ENCODE measurements around the gene KREMEN2. TPM values are rescaled to one million over a fixed set of nuclear protein-coding genes. Genes with fewer than 3 reads are reported as not detected.

Gene KREMEN2
- total and polyA plus RNA-seq, 2 of the 13 experiments (the other 11 are each of a cell fraction or from before 2014, with no cell fraction given), result 0.48 to 1.2 TPM

DNA sequence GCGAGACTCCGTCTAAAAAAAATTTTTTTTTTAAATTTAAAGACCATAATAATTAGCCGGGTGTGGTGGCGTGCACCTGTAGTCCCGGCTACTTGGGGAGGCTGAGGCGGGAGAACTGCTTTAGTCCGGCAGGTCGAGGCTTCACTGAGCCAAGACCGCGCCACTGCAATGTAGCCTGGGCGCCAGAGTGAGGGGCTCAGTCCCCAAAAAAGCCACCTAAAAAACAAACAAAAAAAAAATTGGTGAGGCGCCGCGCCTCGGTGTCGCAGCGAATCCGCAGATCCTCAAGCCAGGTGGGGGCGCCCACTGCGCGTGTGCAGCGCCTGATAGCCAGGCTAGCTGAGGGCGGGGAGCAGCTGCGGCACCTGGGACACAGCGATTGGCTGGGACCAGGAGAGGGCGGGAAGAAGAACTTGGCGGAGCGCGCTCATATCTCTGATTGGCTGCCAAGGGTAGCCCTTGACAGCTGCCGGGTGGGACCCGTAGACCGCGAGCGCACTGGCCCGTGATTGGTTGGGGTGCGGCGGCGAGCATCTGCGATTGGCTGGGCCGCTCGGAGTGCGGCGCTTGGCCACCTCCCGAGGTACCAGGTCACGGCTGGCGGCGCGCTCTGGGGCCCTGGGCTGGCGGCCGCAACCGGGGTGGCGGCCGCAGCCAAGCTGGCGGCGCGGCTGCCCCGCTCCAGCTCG lies 39.7 kb downstream of the KREMEN2 start (continued):
- TF ChIP-seq, protein P1, sequence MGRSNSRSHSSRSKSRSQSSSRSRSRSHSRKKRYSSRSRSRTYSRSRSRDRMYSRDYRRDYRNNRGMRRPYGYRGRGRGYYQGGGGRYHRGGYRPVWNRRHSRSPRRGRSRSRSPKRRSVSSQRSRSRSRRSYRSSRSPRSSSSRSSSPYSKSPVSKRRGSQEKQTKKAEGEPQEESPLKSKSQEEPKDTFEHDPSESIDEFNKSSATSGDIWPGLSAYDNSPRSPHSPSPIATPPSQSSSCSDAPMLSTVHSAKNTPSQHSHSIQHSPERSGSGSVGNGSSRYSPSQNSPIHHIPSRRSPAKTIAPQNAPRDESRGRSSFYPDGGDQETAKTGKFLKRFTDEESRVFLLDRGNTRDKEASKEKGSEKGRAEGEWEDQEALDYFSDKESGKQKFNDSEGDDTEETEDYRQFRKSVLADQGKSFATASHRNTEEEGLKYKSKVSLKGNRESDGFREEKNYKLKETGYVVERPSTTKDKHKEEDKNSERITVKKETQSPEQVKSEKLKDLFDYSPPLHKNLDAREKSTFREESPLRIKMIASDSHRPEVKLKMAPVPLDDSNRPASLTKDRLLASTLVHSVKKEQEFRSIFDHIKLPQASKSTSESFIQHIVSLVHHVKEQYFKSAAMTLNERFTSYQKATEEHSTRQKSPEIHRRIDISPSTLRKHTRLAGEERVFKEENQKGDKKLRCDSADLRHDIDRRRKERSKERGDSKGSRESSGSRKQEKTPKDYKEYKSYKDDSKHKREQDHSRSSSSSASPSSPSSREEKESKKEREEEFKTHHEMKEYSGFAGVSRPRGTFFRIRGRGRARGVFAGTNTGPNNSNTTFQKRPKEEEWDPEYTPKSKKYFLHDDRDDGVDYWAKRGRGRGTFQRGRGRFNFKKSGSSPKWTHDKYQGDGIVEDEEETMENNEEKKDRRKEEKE (IDR thresholded peaks at IDR 0.05), result no peak
- TF ChIP-seq ZZZ3 (CRISPR knock-in tag; IDR thresholded peaks at IDR 0.05; ENCODE audit: borderline replicate concordance), result no peak
- no peak for TF ChIP-seq FOXK2 (IDR thresholded peaks at IDR 0.05)
- TF ChIP-seq ZNF331 (CRISPR knock-in tag; IDR thresholded peaks at IDR 0.05), result 0 out of 2 replicates have a peak, but pooled peaks have one; percentile 31
- TF ChIP-seq NCOA2 (CRISPR knock-in tag; IDR thresholded peaks at IDR 0.05), result 0 out of 2 replicates have a peak, but pooled peaks have one; percentile 35
- peak; percentile 53; the same call in 1 of the 2 replicates for TF ChIP-seq KMT2B (CRISPR knock-in tag; IDR thresholded peaks at IDR 0.05)
- TF ChIP-seq SNAPC2 (CRISPR knock-in tag; IDR thresholded peaks at IDR 0.05), result no peak
- TF ChIP-seq, protein P2, sequence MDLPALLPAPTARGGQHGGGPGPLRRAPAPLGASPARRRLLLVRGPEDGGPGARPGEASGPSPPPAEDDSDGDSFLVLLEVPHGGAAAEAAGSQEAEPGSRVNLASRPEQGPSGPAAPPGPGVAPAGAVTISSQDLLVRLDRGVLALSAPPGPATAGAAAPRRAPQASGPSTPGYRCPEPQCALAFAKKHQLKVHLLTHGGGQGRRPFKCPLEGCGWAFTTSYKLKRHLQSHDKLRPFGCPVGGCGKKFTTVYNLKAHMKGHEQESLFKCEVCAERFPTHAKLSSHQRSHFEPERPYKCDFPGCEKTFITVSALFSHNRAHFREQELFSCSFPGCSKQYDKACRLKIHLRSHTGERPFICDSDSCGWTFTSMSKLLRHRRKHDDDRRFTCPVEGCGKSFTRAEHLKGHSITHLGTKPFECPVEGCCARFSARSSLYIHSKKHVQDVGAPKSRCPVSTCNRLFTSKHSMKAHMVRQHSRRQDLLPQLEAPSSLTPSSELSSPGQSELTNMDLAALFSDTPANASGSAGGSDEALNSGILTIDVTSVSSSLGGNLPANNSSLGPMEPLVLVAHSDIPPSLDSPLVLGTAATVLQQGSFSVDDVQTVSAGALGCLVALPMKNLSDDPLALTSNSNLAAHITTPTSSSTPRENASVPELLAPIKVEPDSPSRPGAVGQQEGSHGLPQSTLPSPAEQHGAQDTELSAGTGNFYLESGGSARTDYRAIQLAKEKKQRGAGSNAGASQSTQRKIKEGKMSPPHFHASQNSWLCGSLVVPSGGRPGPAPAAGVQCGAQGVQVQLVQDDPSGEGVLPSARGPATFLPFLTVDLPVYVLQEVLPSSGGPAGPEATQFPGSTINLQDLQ (CRISPR knock-in tag; IDR thresholded peaks at IDR 0.05), result peak; percentile 100
- no peak for TF ChIP-seq PAX8 (CRISPR knock-in tag; IDR thresholded peaks at IDR 0.05; ENCODE audit: borderline replicate concordance)
- TF ChIP-seq AKAP8 (CRISPR knock-in tag; IDR thresholded peaks at IDR 0.05), result 0 out of 2 replicates have a peak, but pooled peaks have one; percentile 21
- no peak for TF ChIP-seq TP53 (CRISPR knock-in tag; conservative IDR thresholded peaks at IDR 0.05)
- TF ChIP-seq KDM2A (CRISPR knock-in tag; IDR thresholded peaks at IDR 0.05; ENCODE audit: borderline replicate concordance, low read depth), result peak; percentile 92
- TF ChIP-seq, protein P3, sequence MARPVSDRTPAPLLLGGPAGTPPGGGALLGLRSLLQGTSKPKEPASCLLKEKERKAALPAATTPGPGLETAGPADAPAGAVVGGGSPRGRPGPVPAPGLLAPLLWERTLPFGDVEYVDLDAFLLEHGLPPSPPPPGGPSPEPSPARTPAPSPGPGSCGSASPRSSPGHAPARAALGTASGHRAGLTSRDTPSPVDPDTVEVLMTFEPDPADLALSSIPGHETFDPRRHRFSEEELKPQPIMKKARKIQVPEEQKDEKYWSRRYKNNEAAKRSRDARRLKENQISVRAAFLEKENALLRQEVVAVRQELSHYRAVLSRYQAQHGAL (CRISPR knock-in tag; IDR thresholded peaks at IDR 0.05; ENCODE audit: not compliant biosample characterization), result no peak
- no peak for TF ChIP-seq MTF2 (CRISPR knock-in tag; IDR thresholded peaks at IDR 0.05; ENCODE audit: borderline replicate concordance)
- TF ChIP-seq NFYB (CRISPR knock-in tag; IDR thresholded peaks at IDR 0.05), result peak; percentile 99
- TF ChIP-seq RFXANK (CRISPR knock-in tag; IDR thresholded peaks at IDR 0.05), result peak; percentile 67; the same call in 1 of the 2 replicates
- TF ChIP-seq FOXP1 (IDR thresholded peaks at IDR 0.05), result no peak
- TF ChIP-seq FOXP1 (CRISPR knock-in tag; IDR thresholded peaks at IDR 0.05), result 0 out of 2 replicates have a peak, but pooled peaks have one; percentile 13
- TF ChIP-seq ZFP62 (CRISPR knock-in tag; IDR thresholded peaks at IDR 0.05), result no peak
- no peak for TF ChIP-seq ZNF354B (CRISPR knock-in tag; IDR thresholded peaks at IDR 0.05)
- peak; percentile 28; the same call in 1 of the 2 replicates for TF ChIP-seq ZMYM3 (CRISPR knock-in tag; IDR thresholded peaks at IDR 0.05)
- TF ChIP-seq ZNF335 (CRISPR knock-in tag; IDR thresholded peaks at IDR 0.05), result 0 out of 2 replicates have a peak, but pooled peaks have one; percentile 29
- TF ChIP-seq SOX13 (IDR thresholded peaks at IDR 0.05), result no peak
- peak in 1 of 2 experiments; percentile 45; a peak in 1 of 4 replicates for TF ChIP-seq SOX13 (CRISPR knock-in tag; conservative IDR thresholded peaks at IDR 0.05 in 1 of 2, IDR thresholded peaks at IDR 0.05 in 1 of 2)
- TF ChIP-seq TCF7L2 (IDR thresholded peaks at IDR 0.05; ENCODE audit: low read depth, low read length), result no peak
- TF ChIP-seq HMG20B (CRISPR knock-in tag; conservative IDR thresholded peaks at IDR 0.05), result peak; percentile 91

All from HepG2 (cell line).